ENCODE results near the gene CELF4.

Gene CELF4

GRCh38 chr18:37307181-37307580 lies 258.4 kb downstream of the CELF4 start:
- no peak for DNase-seq

GRCh38 chr18:37306432-37306831 lies 259.2 kb downstream of the CELF4 start:
- no peak for DNase-seq

- DNase-seq = no peak
Measured at GRCh38 chr18:37305066-37305465, 260.5 kb downstream of the CELF4 start.

GRCh38 chr18:37304012-37304680 lies 261.5 kb downstream of the CELF4 start:
- no peak for DNase-seq

- no peak for DNase-seq
Measured at GRCh38 chr18:37303009-37303408, 262.6 kb downstream of the CELF4 start.

GRCh38 chr18:37302519-37302918 lies 263.1 kb downstream of the CELF4 start:
- no peak for DNase-seq

GRCh38 chr18:37299471-37300304 lies 265.9 kb downstream of the CELF4 start:
- peak; percentile 5 for DNase-seq

- no peak for DNase-seq
Measured at GRCh38 chr18:37298816-37299215, 266.8 kb downstream of the CELF4 start.

GRCh38 chr18:37297106-37297505 lies 268.5 kb downstream of the CELF4 start:
- no peak for DNase-seq

- no peak for DNase-seq
Measured at GRCh38 chr18:37294951-37295350, 270.6 kb downstream of the CELF4 start.

GRCh38 chr18:37293359-37293758 lies 272.2 kb downstream of the CELF4 start:
- no peak for DNase-seq

- DNase-seq = no peak
Measured at GRCh38 chr18:37289423-37289822, 276.2 kb downstream of the CELF4 start.

- DNase-seq = no peak
Measured at GRCh38 chr18:37287601-37288000, 278.0 kb downstream of the CELF4 start.

- no peak for DNase-seq
Measured at GRCh38 chr18:37286801-37287200, 278.8 kb downstream of the CELF4 start.

- DNase-seq = no peak
Measured at GRCh38 chr18:37285825-37286224, 279.8 kb downstream of the CELF4 start.

GRCh38 chr18:37284260-37284659 lies 281.3 kb downstream of the CELF4 start:
- DNase-seq = no peak

GRCh38 chr18:37282386-37283037 lies 283.1 kb downstream of the CELF4 start:
- DNase-seq = no peak

- DNase-seq = no peak
Measured at GRCh38 chr18:37280701-37281393, 284.8 kb downstream of the CELF4 start.

GRCh38 chr18:37277804-37278203 lies 287.8 kb downstream of the CELF4 start:
- no peak for DNase-seq

- DNase-seq = no peak
Measured at GRCh38 chr18:37276111-37276890, 289.3 kb downstream of the CELF4 start.

- no peak for DNase-seq
Measured at GRCh38 chr18:37275237-37275741, 290.3 kb downstream of the CELF4 start.
